ENCODE data around the gene PWP1.

Gene PWP1

DNA sequence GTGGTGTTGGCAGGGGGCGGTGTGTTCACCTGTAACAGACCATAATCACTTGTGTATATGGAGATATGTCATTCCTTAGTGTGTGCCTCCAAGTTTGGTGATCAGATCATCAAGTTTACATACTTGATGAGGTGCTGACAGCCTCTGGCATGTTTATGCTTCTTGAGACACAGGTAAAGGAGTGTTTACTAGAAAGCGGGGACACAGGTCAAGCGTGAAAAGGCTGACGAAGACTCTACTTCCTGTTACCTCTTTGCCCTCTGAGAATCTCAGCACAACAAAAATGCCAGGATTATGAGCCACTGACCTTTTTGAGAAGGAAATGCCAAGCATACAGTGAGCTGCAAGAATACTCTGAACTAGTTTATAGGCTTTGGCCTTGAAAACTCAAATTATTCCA lies 45.8 kb downstream of the PWP1 start:
- TF ChIP-seq, protein P1, sequence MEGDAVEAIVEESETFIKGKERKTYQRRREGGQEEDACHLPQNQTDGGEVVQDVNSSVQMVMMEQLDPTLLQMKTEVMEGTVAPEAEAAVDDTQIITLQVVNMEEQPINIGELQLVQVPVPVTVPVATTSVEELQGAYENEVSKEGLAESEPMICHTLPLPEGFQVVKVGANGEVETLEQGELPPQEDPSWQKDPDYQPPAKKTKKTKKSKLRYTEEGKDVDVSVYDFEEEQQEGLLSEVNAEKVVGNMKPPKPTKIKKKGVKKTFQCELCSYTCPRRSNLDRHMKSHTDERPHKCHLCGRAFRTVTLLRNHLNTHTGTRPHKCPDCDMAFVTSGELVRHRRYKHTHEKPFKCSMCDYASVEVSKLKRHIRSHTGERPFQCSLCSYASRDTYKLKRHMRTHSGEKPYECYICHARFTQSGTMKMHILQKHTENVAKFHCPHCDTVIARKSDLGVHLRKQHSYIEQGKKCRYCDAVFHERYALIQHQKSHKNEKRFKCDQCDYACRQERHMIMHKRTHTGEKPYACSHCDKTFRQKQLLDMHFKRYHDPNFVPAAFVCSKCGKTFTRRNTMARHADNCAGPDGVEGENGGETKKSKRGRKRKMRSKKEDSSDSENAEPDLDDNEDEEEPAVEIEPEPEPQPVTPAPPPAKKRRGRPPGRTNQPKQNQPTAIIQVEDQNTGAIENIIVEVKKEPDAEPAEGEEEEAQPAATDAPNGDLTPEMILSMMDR (IDR thresholded peaks at IDR 0.05; ENCODE audit: low read depth, low read length), result no peak
- no peaks in the 10 kb centered on the region for H3K27me3 ChIP-seq (ENCODE audit: insufficient read depth, low read depth, severe bottlenecking)
- no peak overlapping the region for H3K27ac ChIP-seq
- no peaks in the 10 kb centered on the region for H3K9me3 ChIP-seq (ENCODE audit: severe bottlenecking)
- no peak for DNase-seq
- peaks cover 27% of the 10 kb centered on the region for H3K36me3 ChIP-seq
- no peak overlapping the region for H3K4me3 ChIP-seq (ENCODE audit: low read depth, low read length)

DNA sequence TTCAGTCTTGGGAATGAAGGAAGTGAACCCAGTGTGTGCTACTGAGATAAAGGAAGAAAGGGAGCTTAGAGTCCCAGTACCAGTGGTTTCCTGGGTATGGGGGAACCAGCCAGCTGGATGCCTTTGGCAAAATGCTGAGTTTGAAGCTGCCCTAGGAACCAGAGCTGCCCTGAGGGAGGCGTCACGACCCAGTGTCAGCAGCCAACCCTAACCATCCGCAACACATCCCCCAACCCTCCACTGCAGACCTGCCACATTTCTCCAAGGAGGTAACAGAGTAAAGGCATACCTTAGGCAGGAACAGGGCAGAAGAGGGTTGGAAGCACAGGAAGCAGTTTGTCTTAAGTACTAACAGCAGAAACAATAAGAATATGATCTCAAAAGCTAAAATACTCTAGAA lies 46.8 kb downstream of the PWP1 start:
- TF ChIP-seq, protein P1 (IDR thresholded peaks at IDR 0.05; ENCODE audit: low read depth, low read length), result no peak
- H3K36me3 ChIP-seq, result peaks cover 35% of the 10 kb centered on the region

DNA sequence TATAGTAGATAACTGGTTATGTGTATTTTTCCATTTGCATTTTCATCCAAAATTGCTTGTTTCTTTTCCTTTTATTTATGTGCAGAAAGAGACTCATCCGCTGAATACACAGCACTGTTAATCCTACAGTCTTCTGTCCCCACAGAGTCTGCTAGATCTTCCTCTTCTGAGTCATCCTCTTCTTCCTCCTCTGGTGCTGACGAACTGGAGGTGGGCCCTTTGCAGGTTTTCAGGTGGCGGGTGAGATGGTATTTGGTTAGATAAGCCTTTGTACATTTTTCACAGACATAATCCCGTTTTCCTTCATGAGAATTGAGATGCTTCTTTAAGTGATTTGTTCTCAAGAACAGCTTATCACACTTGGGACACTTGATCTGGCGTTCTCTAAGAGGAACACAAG lies 48.5 kb downstream of the PWP1 start:
- DNase-seq, result no peak

More for the DNA sequence above, 46.8 kb downstream of the PWP1 start:
- no peak overlapping the region for H3K4me3 ChIP-seq (ENCODE audit: low read depth, low read length)
- no peak for DNase-seq
- no peak overlapping the region for H3K27ac ChIP-seq
- H3K27me3 ChIP-seq (ENCODE audit: insufficient read depth, low read depth, severe bottlenecking), result no peaks in the 10 kb centered on the region
- no peaks in the 10 kb centered on the region for H3K9me3 ChIP-seq (ENCODE audit: severe bottlenecking)

DNA sequence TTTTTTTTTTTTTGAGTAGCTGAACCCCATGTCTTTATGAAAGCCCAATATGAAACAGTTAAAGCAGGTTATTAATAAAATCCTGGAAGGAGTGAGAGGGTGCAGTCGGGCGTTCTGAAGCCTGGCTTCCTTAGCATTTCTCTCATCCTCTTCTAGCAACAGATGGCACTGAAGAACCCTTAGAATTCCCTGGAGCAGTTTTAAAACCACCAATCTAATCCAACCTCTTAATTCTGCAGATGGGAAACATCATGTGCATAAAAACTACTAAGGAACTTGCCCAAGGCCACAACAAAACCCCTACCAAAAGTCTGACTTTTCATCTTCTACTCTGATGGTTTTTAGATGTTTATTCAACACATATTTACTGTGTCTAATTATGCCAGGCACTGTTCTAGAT lies 50.2 kb downstream of the PWP1 start:
- Histone ChIP-seq H3K27me3 (ENCODE audit: insufficient read depth, low read depth, severe bottlenecking) (no peaks in the 10 kb centered on the region), H3K4me3 (ENCODE audit: low read depth, low read length) (no peak overlapping the region), H3K27ac (no peak overlapping the region), H3K9me3 (ENCODE audit: severe bottlenecking) (no peaks in the 10 kb centered on the region), H3K36me3 (peaks cover 66% of the 10 kb centered on the region)
- TF ChIP-seq, protein P1 (IDR thresholded peaks at IDR 0.05; ENCODE audit: low read depth, low read length), result no peak
- DNase-seq, result no peak

More for the DNA sequence above, 48.5 kb downstream of the PWP1 start:
- TF ChIP-seq, protein P1 (IDR thresholded peaks at IDR 0.05; ENCODE audit: low read depth, low read length), result no peak
- H3K9me3 ChIP-seq (ENCODE audit: severe bottlenecking), result no peaks in the 10 kb centered on the region
- H3K27me3 ChIP-seq (ENCODE audit: insufficient read depth, low read depth, severe bottlenecking), result no peaks in the 10 kb centered on the region
- H3K4me3 ChIP-seq (ENCODE audit: low read depth, low read length), result no peak overlapping the region
- peaks cover 53% of the 10 kb centered on the region for H3K36me3 ChIP-seq
- H3K27ac ChIP-seq, result no peak overlapping the region

DNA sequence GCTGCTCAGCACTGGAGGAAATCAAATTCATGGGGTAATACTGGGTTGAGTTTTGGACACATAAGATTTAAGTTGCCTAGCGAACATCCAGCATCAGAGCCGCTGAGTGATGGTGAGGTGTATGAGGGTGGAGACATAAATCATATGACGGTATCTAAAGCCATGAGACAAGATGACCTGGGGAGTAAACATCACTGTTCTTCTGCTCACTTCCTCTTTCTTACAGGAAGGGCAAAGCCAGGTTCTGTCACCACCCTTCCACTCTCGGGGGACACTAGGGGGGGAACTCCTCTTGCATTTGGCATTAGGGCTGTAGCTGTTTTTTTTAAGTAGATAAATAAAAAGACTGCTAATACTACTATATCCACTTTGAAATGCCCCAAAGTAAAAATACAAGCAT lies 51.3 kb downstream of the PWP1 start:
- H3K4me3 ChIP-seq (ENCODE audit: low read depth, low read length), result no peak overlapping the region
- no peak overlapping the region for H3K27ac ChIP-seq
- TF ChIP-seq, protein P1 (IDR thresholded peaks at IDR 0.05; ENCODE audit: low read depth, low read length), result no peak
- peaks cover 77% of the 10 kb centered on the region for H3K36me3 ChIP-seq
- H3K27me3 ChIP-seq (ENCODE audit: insufficient read depth, low read depth, severe bottlenecking), result no peaks in the 10 kb centered on the region
- no peaks in the 10 kb centered on the region for H3K9me3 ChIP-seq (ENCODE audit: severe bottlenecking)
- no peak for DNase-seq

DNA sequence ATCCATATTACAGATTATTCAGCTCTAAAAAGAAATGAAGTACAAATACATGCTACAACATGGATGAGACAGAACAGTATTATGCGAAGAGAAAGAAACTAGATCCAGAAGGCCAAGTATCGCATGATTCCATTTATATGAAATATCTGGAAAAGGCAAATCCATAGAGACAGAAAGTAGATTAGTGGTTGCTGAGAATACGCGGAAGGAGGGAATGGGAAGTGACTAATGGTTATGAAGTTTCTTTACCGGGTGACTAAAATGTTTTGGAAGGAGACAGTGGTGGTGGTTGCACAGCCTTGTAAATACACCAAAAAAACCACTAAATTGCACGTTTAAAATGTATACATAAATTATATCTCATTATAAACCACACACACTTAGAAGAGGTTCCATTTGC lies 62.9 kb downstream of the PWP1 start:
- Histone ChIP-seq H3K4me3 (ENCODE audit: low read depth, low read length) (no peak overlapping the region), H3K36me3 (peaks cover 53% of the 10 kb centered on the region), H3K27ac (no peak overlapping the region), H3K27me3 (ENCODE audit: insufficient read depth, low read depth, severe bottlenecking) (no peaks in the 10 kb centered on the region), H3K9me3 (ENCODE audit: severe bottlenecking) (no peaks in the 10 kb centered on the region)
- DNase-seq, result no peak
- TF ChIP-seq, protein P1 (IDR thresholded peaks at IDR 0.05; ENCODE audit: low read depth, low read length), result no peak
